Stimulated activated CD8-positive, alpha-beta memory T cell treated with anti-CD3 and anti-CD28 coated beads, Interleukin-12 subunit alpha, Interleukin-12 subunit beta, amount 100 ng/mL, for 4 hours (primary cell): ENCODE measurements around the gene SF3B1.
"Not testable (repeated sequence)": the region's sequence is repeated elsewhere in the genome, so short reads cannot be mapped to it uniquely, and the experiment has no call there.

Experiments
- DNase-seq: peaks from one replicate; pipeline ENCODE4 v3.0.0-alpha.2; 2020; ENCODE audit warnings: low read depth

Gene SF3B1

GRCh38 chr2:197435598-197436420 is 981 bp upstream of the SF3B1 start:
- DNase-seq: no peak

GRCh38 chr2:197433780-197434438 is 919 bp downstream of the SF3B1 start:
- DNase-seq: no peak

DNA sequence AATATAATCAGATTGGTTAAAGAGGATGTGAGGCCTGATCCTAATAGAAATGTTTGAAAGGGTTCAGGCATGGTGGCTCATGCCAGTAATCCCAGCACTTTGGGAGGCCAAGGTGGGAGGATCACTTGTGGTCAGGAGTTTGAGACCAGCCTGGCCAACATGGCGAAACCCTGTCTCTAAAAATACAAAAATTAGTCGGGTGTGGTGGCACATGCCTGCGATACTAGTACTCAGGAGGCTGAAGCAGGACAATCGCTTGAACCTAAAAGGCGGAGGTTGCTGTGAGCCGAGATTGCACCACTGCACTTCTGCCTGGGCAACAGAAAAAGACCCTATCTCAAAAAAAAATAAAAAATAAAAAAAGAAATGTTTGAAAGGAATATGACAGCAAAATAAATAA is 2.3 kb downstream of the SF3B1 start:
- DNase-seq: not testable (repeated sequence)

GRCh38 chr2:197431858-197432257 is 3.0 kb downstream of the SF3B1 start:
- DNase-seq: no peak

GRCh38 chr2:197427986-197428385 is 6.8 kb downstream of the SF3B1 start:
- DNase-seq: no peak

DNA sequence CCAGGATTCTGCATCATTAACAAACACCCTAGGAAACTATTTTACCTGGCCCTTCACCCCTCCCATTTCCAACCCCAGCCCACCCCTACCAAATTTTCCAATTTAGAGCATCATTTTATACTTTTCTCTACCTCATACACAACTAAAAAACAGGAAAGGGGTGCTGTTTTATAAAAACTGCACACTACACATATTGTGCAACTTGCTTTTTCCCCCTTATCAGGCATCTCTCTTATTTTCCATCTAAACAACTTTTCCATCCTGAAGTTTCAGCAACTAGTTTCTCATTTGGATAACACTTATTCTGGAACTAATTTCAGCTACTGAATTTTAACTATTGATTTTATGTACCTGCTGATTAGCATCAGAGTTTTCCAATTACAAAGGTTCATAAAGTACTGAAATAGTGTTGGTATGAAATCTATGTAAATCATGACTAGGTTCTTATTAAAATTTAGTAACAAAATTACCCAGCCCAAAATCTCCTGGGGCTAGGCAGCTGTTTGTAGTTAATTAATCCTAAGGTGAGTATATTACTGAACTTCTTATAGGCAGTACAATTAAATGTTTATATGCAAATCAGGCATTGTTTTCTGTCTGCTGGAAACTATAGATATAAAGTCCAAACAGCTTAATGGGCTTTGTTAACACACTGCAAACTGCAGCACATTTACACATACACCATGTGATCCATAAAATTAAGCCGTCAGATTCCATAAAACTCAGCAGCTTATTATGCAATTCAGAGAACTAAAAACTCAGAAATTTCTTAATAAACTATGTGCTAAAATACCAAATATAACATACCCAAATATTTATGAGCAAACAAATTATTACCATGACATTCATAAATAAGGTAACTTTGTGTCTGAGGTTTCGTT is 7.9 kb downstream of the SF3B1 start:
- DNase-seq: no peak

- no peak for DNase-seq
Observed at GRCh38 chr2:197425550-197425949, 9.3 kb downstream of the SF3B1 start.

DNA sequence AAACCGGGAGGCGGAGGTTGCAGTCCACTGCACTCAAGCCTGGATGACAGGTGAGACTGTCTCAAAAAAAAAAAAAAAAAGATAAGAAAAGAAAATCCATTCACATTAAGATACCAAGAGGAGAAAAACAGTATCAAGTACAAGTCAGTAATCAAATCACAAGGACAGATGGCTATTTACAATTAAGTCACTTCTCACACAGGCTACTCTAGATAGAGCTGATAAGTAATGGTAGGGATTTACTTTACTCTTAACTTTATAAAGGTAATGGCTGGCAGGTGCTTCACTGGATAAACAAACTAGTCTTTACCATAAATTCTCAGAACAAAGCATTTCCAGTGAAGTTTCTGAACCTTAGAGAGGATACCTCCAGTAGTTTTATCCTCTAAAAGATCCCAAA is 11.5 kb downstream of the SF3B1 start:
- DNase-seq: no peak

- no peak for DNase-seq
Observed at GRCh38 chr2:197419438-197419837, 15.4 kb downstream of the SF3B1 start.

DNA sequence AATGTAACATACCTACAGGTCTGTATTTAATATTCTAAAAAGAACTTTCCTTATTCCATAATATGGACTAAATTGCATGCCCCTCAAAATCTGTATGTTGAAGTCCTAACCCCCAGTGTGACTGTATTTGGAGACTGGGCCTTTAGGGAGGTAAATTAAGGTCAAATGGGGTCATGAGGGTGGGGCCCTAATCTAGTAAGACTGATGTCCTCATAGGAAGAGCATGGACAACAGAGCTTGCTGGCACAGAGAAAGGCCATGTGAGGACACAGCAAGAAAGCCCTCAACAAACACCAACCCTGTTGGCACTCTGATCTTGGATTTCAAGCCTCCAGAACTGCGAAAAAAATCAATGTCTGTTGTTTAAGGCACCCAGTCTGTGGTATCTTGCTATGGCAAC is 18.6 kb downstream of the SF3B1 start:
- DNase-seq: no peak

DNA sequence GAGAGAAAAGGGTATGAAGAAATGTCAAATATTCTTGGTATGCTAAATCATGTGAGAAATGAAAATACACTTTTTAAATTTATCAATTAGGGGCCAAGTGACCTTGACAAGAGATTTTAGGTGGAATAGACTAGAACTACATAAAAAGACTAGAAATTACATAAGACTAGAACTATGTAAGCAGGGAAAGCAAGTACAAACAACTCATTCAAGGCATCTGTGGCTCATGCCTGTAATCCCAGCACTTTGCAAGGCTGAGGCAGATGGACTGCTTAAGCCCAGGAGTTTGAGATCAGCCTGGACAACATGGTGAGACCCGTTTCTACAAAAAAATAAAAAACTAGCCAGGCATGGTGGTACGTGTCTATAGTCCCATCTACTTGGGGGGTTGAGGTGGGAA is 20.3 kb downstream of the SF3B1 start:
- no peak for DNase-seq

- DNase-seq: no peak
Observed at GRCh38 chr2:197414039-197414438, 20.8 kb downstream of the SF3B1 start.

DNA sequence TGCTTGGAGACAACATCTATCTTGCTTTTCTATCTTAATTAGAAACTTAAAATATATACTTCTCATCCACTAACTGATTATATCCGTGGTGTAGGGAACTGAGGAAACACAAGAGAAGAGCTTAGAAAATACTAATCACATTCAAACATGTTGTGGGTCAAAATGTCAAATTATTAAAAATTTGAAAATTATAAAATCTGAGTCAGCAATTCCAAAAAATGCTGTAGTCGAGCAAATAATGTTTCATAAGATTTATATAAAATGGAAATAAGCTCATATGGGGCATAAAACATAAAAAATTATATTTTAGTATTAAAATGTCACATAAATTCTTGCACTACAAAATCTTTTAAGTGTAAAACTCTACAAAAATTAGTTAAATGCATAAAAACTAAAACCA is 29.2 kb downstream of the SF3B1 start:
- no peak for DNase-seq

DNA sequence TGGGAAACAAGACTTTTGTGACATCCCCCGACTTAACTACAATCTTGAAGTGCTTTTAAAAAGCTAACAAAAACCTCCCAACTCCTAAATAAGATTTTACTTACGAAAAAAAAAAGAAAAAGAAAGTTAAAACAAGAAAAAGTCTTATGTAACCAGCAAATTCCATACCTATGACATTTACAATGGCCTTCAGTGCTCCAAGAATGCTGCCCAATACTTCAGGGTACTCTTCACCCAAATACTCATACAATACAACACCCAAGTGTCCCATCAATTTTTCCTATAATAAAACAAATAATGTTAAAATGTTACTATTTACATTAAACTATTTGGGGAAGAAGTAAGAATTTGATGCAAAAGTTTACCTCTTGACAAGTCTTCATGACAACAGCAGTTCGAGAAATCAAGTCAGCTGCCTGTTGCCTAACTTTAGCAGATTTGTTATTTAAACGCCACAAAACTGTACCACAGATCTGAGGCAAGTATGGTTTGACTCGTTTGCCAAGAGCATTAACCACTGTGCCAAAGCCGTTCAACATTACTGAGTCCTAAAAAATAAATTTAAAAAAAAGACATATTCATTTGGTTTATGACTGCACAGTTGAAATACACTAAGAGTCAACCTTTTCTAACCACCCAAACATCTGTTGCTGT is 34.8 kb downstream of the SF3B1 start:
- no peak for DNase-seq

DNA sequence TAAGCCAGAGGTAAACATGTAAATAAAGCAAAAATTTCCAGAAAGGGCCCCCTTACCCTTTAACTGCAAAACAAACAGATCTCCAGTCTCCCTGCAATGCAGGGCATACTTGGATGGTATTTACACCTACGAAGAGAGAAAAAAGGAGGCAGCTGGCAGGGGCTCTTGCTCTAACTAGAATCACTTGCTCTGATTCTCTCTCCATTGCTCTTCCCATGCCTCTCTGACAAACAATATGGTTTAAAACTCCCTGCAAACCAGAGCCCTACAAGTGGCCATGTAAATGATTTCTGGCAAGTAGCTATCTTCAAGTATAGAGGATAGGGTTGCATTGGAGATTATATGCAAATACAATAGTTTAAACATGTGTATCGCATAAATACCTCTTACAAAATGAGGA is 35.9 kb downstream of the SF3B1 start:
- DNase-seq: no peak

- no peak for DNase-seq
Observed at GRCh38 chr2:197391220-197391717, 43.6 kb downstream of the SF3B1 start.

- no peak for DNase-seq
Observed at GRCh38 chr2:197388866-197389587, 45.8 kb downstream of the SF3B1 start.

DNA sequence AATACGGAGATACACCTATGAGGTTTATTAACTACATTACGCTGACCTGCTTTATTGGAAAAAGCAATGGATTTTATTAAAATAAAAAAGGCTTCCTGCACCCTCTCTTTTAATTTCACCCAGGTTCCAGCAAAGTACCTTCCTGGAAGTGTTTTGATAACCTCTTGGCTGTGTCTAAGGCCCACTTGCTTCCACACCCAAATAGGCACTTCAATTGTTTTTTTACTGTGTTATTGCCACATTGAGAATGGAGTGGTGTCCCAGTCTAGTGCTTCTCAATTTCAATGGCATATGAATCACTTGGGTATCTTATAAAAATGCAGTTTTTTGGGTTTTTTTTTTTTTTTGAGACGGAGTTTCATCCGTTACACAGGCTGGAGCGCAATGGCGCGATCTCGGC is 47.6 kb downstream of the SF3B1 start:
- no peak for DNase-seq

DNA sequence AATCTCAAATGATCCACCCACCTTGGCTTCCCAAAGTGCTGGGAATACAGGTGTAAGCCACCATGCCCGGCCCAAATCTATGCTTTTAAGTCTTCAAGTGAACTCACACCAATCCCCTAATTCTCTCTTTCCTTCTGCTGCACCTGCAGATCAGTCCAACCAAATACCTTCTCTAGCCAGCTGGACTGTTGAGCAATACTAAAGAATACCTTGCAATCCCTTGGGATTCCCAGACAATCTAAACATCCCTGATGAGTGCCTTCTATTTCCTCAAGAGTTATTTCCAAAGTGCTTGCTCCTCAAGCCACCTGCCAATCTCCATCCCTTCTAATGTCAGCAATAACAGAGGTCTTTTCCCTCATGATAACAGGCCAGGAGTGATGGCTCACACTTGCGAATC is 48.6 kb downstream of the SF3B1 start:
- no peak for DNase-seq

- no peak for DNase-seq
Observed at GRCh38 chr2:197383825-197384224, 51.0 kb downstream of the SF3B1 start.

- no peak for DNase-seq
Observed at GRCh38 chr2:197381641-197382040, 53.2 kb downstream of the SF3B1 start.
